Fibroblast of lung (primary cell): Measurements from ENCODE around the gene ZC3H10.

Experiments used
- CTCF ChIP-seq, 2 donors: IDR thresholded peaks in 1 of 2; conservative IDR thresholded peaks in 1 of 2; 1 replicate in 1 of 2; 2 replicates in 1 of 2; pipeline ENCODE4 v1.5.1; 2011 to 2012; ENCODE audit warnings: low read length in 2 of 2, control low read depth in 1 of 2, inconsistent platforms in 1 of 2, low read depth in 1 of 2, mild to moderate bottlenecking in 1 of 2
- EZH2 ChIP-seq: IDR thresholded peaks from 2 replicates; pipeline ENCODE4 v1.5.1; 2012; ENCODE audit warnings: low read length, control low read depth, mild to moderate bottlenecking; ENCODE audit errors: missing control alignments

GRCh38 chr12:56087220-56087619, 30.8 kb upstream of the ZC3H10 start:
- TF ChIP-seq EZH2 (no peak), CTCF (conservative IDR thresholded peaks at IDR 0.05 in 1 of 2, IDR thresholded peaks at IDR 0.05 in 1 of 2; ENCODE audit: low read depth in 1 of 2, low read length in 2 of 2) (no peak)
